BLaER1 (cell line): ENCODE measurements around the gene MEGF10.

ENCODE experiments used
- H3K27ac ChIP-seq: shearing (Covaris generic); formaldehyde crosslinking; 2 replicates; pipeline ENCODE4 v1.8.1; 2022
- H3K27me3 ChIP-seq: shearing (Covaris generic); formaldehyde crosslinking; 2 replicates; pipeline ENCODE4 v1.8.1; 2022
- H3K36me3 ChIP-seq: shearing (Covaris generic); formaldehyde crosslinking; 2 replicates; pipeline ENCODE4 v1.8.1; 2022
- H3K4me1 ChIP-seq: shearing (Covaris generic); formaldehyde crosslinking; 2 replicates; pipeline ENCODE4 v1.8.1; 2022
- H3K4me2 ChIP-seq: shearing (Covaris generic); formaldehyde crosslinking; 2 replicates; pipeline ENCODE4 v1.8.1; 2022
- H3K4me3 ChIP-seq: shearing (Covaris generic); formaldehyde crosslinking; 2 replicates; pipeline ENCODE4 v1.8.1; 2022
- H3K9ac ChIP-seq: shearing (Covaris generic); formaldehyde crosslinking; 2 replicates; pipeline ENCODE4 v1.8.1; 2022
- H3K9me3 ChIP-seq: shearing (Covaris generic); formaldehyde crosslinking; 2 replicates; pipeline ENCODE4 v1.8.1; 2022
- H4K20me1 ChIP-seq: shearing (Covaris generic); formaldehyde crosslinking; 2 replicates; pipeline ENCODE4 v1.8.1; 2022
- Cebpa-rat ChIP-seq: shearing (Covaris generic); IDR thresholded peaks from 2 replicates; pipeline ENCODE4 v1.8.1; 2022

MEGF10 gene

DNA sequence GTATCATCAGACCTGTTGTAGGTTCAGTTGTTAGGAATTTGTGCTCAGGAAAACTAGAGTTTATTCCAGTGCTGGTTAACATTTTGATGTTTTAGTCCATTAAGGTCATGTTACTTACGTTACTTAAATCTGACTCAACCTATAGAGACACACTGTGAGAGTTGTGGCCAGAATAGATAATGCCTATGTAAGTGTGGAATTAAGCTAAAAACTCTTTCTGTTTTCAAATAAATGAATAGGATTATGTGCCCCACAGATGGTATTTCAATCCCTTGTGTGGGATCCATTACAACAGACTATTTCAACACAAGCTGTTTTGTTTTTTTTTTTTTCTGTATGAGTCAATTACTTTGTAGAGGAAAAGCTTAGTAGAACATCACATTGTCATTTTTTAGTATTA is 68.1 kb downstream of the MEGF10 start:
- no peaks in the 10 kb centered on the region for H3K9me3 ChIP-seq
- no peaks in the 10 kb centered on the region for H3K36me3 ChIP-seq
- H3K4me2 ChIP-seq: no peak overlapping the region
- no peak overlapping the region for H3K9ac ChIP-seq
- no peak overlapping the region for H3K4me3 ChIP-seq
- no peaks in the 10 kb centered on the region for H4K20me1 ChIP-seq
- TF ChIP-seq Cebpa-rat: no peak
- no peaks in the 10 kb centered on the region for H3K4me1 ChIP-seq
- H3K27me3 ChIP-seq: no peaks in the 10 kb centered on the region
- H3K27ac ChIP-seq: no peak overlapping the region

DNA sequence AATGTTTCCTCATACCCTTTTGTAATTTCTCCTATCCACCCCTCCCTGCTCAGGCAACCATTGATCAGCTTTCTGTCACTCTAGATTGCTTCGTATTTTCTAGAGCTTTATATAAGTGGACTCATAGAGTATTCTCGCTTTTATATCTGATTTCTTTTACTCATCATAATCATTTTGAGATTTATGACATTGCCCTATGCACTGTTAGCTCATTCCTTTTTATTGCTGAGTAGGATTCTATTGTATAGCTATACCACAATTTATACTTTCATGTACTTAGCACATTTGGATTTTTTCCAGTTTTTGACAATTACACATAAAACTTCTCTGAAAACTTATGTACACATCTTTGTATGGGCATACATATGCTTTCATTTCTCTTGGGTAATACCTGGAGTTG is 68.9 kb downstream of the MEGF10 start:
- no peak overlapping the region for H3K4me3 ChIP-seq
- H3K27ac ChIP-seq: no peak overlapping the region
- no peak for TF ChIP-seq Cebpa-rat
- no peaks in the 10 kb centered on the region for H3K27me3 ChIP-seq
- H4K20me1 ChIP-seq: no peaks in the 10 kb centered on the region
- no peak overlapping the region for H3K9ac ChIP-seq
- no peaks in the 10 kb centered on the region for H3K9me3 ChIP-seq
- H3K36me3 ChIP-seq: no peaks in the 10 kb centered on the region
- no peak overlapping the region for H3K4me2 ChIP-seq
- no peaks in the 10 kb centered on the region for H3K4me1 ChIP-seq

DNA sequence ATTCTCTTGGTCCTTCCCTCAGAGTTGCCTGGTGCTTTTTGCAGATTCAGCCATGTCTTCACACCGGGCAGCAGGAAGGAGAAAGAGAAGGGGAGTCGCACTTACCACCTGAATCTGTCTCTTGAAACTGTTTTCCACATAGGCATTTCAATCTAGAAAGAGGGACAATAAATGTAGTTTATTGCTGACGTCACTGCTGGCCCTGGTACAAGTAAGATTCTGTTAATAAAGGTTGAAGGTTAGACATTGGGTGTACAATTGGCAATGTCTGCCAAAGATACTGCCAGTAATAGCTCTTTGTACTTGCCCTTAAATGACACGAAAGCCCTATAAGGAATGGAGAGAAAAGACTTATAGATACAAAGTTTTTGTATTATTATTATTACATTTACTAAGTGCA is 72.8 kb downstream of the MEGF10 start:
- H4K20me1 ChIP-seq: no peaks in the 10 kb centered on the region
- no peak overlapping the region for H3K4me3 ChIP-seq
- no peaks in the 10 kb centered on the region for H3K27me3 ChIP-seq
- no peak for TF ChIP-seq Cebpa-rat
- no peak overlapping the region for H3K9ac ChIP-seq
- H3K4me1 ChIP-seq: no peaks in the 10 kb centered on the region
- H3K4me2 ChIP-seq: no peak overlapping the region
- H3K36me3 ChIP-seq: no peaks in the 10 kb centered on the region
- no peak overlapping the region for H3K27ac ChIP-seq
- H3K9me3 ChIP-seq: no peaks in the 10 kb centered on the region

DNA sequence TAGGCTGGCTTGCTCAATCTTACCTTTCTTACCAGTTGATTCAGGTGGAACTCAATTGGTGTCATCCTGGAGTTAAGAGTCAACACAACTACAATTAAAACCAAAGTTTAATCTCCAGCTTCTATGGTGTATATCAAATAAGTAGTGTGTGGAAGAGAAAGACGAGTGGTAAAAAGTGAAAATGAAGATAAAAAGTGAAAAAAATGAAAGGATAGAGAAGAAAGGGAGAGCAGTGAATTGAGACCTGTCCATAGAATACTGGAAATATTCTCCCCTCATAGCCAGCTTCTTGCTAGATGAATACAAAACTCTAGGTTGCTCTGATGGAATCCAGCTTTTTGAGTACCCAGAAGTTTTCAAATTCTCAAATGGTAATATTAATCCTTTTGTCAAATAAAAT is 76.4 kb downstream of the MEGF10 start:
- Histone ChIP-seq H3K4me2 (no peak overlapping the region), H3K9ac (no peak overlapping the region), H3K9me3 (no peaks in the 10 kb centered on the region), H3K36me3 (no peaks in the 10 kb centered on the region), H3K4me1 (no peaks in the 10 kb centered on the region), H3K27ac (no peak overlapping the region), H4K20me1 (no peaks in the 10 kb centered on the region), H3K4me3 (no peak overlapping the region), H3K27me3 (no peaks in the 10 kb centered on the region)
- no peak for TF ChIP-seq Cebpa-rat

DNA sequence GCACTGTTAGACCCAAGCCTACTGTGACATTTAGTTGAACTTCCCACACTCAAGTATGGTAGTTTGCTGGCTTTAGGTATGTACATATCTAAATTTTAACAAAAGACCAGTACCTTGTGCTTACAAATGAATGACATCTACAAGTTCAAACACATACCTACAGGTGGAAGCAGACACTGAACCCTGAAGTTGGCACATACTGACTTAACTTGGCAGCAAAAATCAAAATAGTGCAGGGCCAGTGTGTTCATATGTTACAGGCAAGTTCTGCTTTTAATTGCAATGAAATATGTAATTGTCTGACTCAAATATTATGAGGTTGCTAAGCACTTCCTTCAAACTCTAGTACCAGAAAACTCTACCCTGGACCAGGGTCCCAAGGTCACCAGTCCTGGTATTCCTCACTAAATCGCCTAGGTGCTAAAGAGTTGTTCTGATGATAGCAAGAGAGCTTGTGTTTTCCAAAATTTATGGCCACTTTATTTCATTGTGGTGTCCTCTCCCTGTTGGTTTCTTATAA is 77.4 kb downstream of the MEGF10 start:
- H3K36me3 ChIP-seq: no peaks in the 10 kb centered on the region

DNA sequence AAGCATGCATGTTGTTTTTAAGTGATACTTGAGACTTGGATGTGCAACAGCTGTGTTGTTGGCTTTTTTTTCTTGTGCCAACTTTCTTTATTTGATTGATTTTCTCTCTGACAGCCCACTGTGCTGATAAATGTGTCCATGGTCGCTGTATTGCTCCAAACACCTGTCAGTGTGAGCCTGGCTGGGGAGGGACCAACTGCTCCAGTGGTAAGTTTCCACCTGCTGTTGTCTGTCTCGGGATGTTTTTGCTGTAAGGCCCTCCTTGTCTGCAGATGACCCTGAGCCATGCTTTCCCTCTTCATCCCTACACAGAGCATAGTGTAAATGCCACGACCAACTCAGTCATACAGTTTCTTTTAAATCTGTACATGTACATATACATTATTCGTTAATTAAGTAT is 79.2 kb downstream of the MEGF10 start:
- Histone ChIP-seq H4K20me1 (no peaks in the 10 kb centered on the region), H3K4me1 (no peaks in the 10 kb centered on the region), H3K36me3 (no peaks in the 10 kb centered on the region), H3K9me3 (no peaks in the 10 kb centered on the region), H3K4me3 (no peak overlapping the region), H3K27me3 (no peaks in the 10 kb centered on the region), H3K9ac (no peak overlapping the region), H3K27ac (no peak overlapping the region), H3K4me2 (no peak overlapping the region)
- TF ChIP-seq Cebpa-rat: no peak

More for the DNA sequence above, 77.4 kb downstream of the MEGF10 start:
- H3K4me2 ChIP-seq: no peak overlapping the region
- no peaks in the 10 kb centered on the region for H3K9me3 ChIP-seq
- no peaks in the 10 kb centered on the region for H3K4me1 ChIP-seq
- no peak overlapping the region for H3K27ac ChIP-seq
- H4K20me1 ChIP-seq: no peaks in the 10 kb centered on the region
- no peak overlapping the region for H3K4me3 ChIP-seq
- no peaks in the 10 kb centered on the region for H3K27me3 ChIP-seq
- no peak for TF ChIP-seq Cebpa-rat
- H3K9ac ChIP-seq: no peak overlapping the region

DNA sequence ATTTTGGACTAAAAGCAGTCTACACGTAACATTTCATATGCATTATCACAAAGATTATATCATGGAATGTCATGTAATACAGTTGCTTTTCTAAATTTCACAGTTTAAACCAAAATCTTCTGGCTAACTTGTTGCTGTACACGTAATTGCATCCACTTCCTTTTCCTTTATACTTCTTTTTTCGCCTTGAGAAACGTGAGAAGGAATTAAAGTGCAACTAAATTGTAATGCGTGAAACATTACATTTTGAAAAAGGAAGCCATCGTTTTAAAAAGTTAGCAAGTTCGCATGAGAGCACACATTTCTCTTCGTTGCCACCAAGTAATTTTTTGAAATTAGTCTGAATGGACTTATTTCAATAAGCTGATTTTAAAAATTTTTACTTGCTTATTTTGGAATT is 80.0 kb downstream of the MEGF10 start:
- H3K9ac ChIP-seq: no peak overlapping the region
- no peaks in the 10 kb centered on the region for H3K27me3 ChIP-seq
- no peak for TF ChIP-seq Cebpa-rat
- no peak overlapping the region for H3K27ac ChIP-seq
- H3K9me3 ChIP-seq: no peaks in the 10 kb centered on the region
- H3K4me3 ChIP-seq: no peak overlapping the region
- no peaks in the 10 kb centered on the region for H4K20me1 ChIP-seq
- H3K36me3 ChIP-seq: no peaks in the 10 kb centered on the region
- H3K4me1 ChIP-seq: no peaks in the 10 kb centered on the region
- no peak overlapping the region for H3K4me2 ChIP-seq

DNA sequence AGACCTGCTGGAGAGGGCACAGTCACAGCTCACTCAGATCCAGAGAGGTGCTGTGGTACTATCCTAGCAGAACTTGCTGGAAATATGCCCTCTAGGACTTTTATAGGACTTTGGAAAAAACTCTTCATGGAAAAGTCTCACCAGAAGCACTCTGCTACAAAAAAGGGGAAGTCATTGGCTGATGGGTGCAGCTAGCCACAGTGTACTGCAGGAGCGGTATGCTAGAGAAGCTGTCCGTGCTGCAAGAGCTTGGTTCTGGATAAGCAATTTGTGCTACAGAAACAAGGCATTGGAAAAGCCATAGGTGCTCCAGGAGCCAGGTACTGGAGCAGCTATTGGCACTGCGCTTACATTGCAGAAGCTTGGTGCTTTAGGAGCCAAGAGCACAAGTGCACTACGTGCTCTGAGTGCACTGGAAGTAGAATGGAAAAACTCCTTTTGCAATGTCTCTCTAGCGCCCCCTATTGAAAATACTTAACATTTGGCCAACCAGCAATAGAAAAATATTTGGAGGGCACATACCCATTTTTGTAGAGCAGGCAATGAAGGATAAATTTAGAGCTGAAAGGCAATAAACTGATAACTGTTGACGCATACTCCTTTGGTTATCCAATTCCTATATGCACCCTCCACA is 83.4 kb downstream of the MEGF10 start:
- Histone ChIP-seq H3K27me3 (no peaks in the 10 kb centered on the region), H3K4me1 (no peaks in the 10 kb centered on the region), H4K20me1 (no peaks in the 10 kb centered on the region), H3K27ac (no peak overlapping the region), H3K9ac (no peak overlapping the region), H3K9me3 (no peaks in the 10 kb centered on the region), H3K36me3 (no peaks in the 10 kb centered on the region), H3K4me3 (no peak overlapping the region), H3K4me2 (no peak overlapping the region)
- no peak for TF ChIP-seq Cebpa-rat

DNA sequence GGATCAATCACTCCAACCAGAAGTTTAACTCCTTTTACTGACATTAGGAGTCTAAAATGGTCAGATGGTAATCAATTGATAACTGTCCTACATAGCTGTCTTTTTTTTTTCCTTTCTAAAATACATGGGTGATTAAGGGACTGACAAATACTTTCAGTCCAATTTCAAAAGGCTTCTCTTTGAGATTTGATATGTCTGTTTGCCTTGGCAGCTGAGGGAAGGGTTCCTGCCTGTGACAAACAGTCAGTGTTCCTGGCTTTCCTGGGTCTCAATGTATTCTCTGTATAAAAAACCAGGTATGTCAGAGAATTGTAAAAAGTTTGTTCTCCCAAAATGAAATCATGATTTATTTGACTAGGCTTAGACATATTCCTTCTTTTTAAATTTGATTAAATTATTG is 84.5 kb downstream of the MEGF10 start:
- no peak overlapping the region for H3K4me3 ChIP-seq
- no peaks in the 10 kb centered on the region for H3K4me1 ChIP-seq
- no peaks in the 10 kb centered on the region for H3K9me3 ChIP-seq
- H3K4me2 ChIP-seq: no peak overlapping the region
- H3K27me3 ChIP-seq: no peaks in the 10 kb centered on the region
- no peaks in the 10 kb centered on the region for H4K20me1 ChIP-seq
- no peak overlapping the region for H3K27ac ChIP-seq
- no peak overlapping the region for H3K9ac ChIP-seq
- no peaks in the 10 kb centered on the region for H3K36me3 ChIP-seq
- no peak for TF ChIP-seq Cebpa-rat

DNA sequence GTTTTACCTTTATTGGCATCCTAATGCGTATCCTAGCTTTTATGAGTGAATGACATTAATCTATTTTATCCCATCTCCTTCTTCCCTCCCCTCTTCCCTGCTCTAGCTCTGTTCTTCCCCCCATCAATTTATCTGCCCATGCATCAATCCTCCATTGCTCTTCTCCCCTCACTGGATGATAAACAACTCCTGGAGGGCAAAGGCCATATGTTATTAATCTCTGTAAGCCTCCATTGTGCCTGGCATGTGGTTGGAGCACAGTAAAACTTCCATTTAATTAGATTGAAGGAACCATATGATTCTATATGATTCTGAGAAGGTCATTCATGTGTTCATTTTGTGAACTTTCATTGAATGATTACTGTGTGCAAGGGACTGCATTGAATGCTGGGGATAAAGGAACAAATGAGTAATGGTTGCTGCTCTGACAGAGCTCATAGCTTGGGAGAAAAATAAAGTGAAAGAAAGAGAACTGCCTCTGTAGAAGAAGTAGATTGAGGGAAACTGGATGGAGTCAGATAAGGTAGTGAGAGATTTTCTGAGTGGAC is 85.0 kb downstream of the MEGF10 start:
- TF ChIP-seq Cebpa-rat: no peak
- Histone ChIP-seq H3K27ac (no peak overlapping the region), H3K4me2 (no peak overlapping the region), H3K36me3 (no peaks in the 10 kb centered on the region), H3K4me1 (no peaks in the 10 kb centered on the region), H3K9me3 (no peaks in the 10 kb centered on the region), H3K4me3 (no peak overlapping the region), H3K27me3 (no peaks in the 10 kb centered on the region), H4K20me1 (no peaks in the 10 kb centered on the region), H3K9ac (no peak overlapping the region)
